ENCODE measurements around the gene SLC6A12.
A peak's percentile ranks its signal among the peaks of the same experiment; 100 is the strongest.
"Not testable (repeated sequence)": the region's sequence is repeated elsewhere in the genome, so short reads cannot be mapped to it uniquely, and the experiment has no call there.

SLC6A12 gene

DNA sequence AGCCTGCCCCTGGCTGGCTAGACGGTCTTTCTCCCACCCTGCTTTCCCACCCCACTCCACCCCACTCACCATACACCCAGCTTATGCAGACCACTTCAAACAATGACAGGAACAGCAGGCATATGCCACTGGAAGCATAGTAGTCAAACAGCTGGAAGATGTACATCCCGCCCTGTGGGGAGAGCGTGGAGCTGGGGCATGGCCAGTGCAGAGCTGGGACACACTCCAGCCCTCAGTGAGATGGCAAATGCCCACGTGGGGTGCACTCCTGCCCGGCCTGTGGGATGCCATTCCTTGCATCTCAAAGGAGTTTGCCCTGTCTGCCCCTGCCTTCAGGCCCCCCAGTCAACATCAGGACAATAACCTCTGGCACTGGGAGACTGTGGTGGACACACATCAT is 18.8 kb downstream of the SLC6A12 start:
- DNase-seq, result no peak

DNA sequence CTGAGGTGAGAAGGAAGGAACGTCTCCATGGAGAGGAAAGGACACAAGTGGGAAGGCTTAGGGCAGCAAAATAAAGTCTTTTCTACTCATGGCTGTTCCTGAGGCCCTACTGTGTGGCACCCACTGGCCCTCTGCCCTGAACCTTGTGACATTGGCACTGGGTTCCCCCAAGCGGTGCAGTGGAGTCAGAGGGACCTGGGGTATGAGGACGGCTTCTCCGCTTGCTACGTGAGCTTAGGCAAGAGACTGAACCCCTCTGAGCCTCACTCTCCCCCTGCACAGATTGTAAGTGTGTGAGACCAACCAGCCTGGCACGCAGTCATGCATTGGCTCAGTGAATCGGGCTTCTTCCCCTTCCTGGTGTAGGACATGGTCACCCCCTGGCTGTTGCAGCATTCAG is 19.7 kb downstream of the SLC6A12 start:
- no peak for DNase-seq

DNA sequence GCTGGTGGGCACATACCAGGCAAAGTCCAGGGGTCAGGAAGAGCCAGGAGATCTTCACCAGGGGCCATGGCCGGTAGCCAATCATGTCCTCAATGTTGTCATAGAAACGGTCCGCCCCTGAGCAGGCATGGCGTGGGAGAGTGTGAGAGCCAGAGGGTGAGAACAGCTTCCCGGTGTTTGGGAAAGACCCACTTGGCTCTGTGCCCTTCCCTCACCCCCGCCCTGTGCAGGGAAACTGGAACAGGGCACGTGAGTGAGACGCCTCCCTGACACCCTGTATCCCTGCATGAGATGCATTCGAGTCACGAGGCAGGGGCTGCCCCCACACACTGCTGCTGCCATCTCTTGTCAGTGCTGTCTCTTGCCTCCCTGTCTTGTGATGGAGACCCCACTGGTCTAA is 20.7 kb downstream of the SLC6A12 start:
- DNase-seq, result no peak

DNA sequence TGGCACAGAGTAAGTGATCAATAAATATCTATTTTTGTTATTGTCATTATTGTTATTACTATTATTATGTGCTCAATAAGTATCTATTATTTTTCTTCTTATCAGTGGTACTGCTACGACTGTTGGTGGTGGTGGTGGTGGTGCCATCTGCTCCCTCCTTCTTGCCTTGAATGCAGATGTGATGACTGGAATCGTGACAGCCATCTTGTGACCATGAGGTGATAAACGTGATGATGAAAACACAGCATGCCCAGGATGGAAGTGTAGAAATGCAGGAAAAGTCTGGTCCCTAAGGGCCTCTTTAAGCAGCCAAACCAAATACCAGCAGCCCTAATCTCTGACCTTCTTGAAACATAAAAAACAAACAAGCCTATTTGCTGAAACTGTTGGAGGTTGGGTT is 22.4 kb downstream of the SLC6A12 start:
- DNase-seq, result no peak

DNA sequence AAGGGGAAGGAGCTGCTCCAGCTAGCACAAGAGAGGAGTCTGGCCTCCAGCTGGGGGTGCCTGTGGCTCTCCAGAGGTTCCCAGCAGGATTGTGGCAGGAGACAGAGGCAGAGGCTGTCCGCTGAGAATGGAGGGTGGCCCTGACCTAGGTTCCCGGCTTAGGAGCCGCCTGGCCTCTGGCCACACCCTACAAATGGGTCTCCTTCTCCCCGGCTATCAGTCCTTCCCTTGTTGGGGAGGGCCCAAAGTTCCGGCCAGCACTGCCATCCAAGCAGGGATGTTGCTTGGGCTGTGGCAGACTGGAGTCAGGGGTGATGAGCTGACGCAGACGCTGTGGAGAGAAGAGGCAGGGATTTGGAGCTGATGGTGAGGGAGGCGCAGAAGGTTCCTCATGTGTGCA is 23.1 kb downstream of the SLC6A12 start:
- no peak for DNase-seq

DNA sequence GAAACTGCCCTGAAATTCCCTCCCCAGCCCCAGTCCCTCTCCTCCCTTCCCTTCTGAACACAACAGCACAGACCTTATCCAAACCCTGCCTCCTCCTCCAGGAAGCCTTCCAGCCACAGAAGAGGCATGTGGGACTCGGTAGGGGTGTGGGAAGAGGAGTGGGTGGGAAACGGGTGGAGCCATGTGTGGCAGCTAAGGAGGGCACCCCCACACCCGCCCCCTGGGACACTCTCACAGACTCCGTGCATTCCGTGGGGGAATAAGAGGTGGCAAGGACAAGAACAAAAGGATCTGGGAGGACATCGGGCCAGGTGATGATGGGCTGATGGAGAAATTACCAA is 24.4 kb downstream of the SLC6A12 start:
- DNase-seq, result no peak

DNA sequence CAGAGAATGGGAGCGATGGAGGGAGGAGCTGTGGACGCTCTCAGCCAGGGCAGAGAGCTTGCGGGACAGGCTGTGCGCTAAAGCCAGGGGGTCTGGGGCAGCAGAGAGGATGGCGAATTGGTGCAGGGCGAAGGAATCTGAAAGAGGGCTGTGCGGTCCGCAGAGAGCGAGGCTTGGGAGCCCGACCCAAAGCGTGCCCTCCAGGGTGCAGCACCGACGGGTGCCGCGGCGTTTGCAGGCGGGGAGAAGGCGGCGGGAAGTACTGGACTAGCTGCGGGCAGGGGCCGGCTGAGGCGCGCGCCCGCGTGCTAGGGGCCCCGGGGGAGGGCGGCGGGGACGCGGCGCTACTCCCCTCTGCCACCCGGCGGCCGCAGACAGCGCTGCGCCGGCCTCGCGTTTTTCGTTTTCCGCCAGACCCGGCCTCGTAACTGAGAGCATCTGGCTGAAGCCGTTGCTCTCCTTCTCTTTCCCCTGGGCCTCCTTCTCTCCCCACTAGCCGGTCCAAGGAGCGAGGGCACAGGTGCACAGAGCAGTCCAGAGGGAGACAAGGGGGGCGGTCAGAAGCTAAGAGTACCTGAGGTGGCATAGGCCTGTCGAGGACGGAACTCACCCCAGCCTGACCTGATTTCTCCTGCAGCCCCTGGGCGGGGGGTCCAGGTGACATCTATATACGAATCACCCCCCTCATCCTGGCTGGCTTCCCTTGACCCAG is 24.9 kb downstream of the SLC6A12 start:
- DNase-seq, result no peak

DNA sequence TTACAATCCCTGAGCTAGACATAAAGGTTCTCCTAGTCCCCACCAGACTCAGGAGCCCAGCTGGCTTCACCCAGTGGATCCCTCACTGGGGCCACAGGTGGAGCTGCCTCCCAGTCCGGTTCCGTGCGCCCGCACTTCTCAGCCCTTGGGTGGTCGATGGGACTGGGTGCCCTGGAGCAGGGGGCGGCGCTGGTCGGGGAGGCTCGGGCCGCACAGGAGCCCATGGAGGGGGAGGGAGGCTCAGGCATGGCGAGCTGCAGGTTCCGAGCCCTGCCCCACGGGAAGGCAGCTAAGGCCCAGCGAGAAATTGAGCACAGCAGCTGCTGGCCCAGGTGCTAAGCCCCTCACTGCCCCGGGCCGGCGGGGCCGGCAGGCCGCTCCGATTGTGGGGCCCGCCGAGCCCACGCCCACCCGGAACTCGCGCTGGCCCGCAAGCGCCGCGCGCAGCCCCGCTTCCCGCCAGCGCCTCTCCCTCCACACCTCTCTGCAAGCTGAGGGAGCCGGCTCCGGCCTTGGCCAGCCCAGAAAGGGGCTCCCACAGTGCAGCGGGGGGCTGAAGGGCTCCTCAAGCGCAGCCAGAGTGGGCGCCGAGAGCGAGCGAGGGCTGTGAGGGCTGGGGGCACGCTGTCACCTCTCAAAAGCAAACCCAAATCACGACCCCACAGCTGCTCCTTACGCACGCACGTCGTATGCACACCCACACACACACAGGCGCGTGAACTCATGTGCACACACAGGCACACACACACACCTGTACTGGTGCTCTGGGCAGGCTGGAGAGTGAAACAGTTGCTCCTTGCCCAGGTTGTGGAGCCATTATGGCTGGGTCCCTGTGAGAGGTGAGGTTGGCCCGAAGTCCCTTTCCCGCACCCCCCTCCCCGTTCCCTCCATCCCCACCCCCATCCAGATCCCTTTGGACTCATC is 25.7 kb downstream of the SLC6A12 start:
- not testable (repeated sequence) for DNase-seq

DNA sequence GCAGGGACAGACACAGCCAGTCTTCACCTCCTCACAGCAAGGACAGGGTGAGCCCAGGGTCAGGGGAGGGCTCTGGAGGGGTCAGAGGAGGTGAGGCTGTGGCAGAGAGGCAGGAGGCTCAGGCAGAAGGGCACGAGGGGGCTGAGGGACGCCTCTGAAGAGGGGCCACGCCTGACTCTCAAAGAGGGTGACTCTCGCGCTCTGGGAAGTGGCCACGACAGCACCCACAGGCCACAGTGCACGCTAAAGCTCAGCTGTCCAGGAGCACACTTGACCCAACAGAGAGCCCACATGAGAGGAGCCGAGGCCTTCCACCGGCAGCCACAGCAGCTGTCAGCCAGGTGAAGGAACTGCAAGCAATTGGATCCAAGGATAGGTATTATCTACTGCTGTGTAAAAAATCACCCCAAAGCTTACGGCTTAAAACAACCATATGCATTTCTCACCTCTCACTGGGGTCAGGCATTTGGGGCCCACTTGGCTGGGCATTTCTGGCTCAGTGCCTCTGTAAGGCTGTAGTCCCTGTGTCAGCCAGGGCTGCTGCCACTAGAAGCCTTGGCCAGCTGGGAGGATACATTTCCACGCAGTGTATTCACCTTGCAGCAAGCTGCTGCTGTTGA is 27.8 kb downstream of the SLC6A12 start:
- no peak for DNase-seq

DNA sequence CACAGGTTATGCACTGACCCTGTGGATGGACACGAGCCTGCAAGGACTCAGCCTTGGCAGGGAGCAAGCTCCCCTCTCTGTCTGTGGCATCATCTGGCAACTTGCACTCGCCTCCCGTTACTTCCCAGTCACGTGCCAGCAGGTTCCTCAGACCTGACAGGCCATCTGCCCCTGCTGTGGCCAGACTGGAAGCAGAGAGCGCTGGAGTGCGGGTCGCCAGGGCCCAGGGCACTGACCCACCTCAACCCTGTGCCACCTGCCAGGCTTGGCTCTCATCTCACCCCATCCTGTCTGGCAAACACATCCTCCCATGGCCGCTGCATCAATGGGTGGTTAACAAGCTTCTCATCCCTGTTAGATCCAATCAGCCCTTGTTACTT is 28.4 kb downstream of the SLC6A12 start:
- DNase-seq, result no peak

DNA sequence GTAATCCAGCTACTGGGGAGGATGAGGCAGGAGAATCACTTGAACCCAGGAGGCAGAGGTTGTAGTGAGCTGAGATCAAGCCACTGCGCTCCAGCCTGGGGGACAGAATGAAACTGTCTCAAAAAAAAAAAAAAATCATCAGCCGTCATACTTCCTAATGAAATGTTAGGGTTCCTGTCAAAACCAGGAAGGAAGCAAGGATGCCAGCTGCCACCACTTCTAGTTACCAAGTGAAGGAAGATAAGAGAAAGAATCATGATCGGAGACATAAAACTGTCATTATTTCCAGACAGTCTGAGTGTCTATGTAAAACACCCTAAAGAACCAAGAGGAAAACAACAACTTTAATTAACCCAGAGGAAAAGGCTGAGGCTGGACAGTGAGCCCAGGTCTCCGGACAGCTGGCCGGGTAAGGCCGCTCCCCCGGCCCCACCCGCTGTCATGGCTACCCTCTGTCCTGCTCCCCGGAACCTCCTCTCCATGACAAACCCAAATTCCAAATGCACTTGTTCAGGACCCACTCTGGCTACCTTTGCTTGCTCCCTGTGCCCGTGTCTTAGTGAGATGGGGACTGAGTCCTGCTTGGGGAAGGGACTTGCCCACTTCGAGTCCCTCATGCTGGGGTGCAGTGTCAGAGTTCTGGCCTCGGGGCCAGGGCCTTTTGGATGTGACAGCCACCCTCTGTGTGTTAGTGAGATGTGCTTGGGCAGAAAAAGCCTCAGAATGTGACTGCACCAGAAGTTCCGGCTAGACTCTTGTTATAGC is 29.0 kb downstream of the SLC6A12 start:
- no peak for DNase-seq

DNA sequence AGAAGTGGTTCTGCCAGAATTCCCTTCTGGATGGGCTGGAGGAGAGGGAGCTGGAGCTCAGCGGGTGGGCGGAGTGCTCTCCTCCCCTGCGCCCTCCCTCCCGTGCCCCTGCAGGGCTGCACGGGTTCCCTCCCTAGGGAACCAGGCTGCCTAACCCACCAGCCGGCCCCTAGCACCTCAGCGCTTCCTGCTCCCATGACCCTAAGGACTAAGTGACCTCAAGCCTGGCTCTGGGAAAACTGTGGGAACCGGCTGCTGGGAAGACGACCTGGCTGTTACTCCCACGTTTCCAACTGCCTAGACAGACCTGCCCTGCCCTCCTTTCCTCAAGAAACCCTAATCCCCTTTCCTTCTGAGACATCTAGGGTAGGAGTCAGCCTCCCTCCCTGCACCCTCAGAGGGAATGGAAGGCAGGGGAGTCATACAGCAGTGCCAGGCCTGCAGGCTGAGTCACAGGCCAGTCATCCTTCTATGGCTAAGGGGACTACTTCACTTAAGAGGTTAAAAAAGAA is 31.5 kb downstream of the SLC6A12 start:
- peak in 1 of 2 experiments; percentile 19 for DNase-seq

DNA sequence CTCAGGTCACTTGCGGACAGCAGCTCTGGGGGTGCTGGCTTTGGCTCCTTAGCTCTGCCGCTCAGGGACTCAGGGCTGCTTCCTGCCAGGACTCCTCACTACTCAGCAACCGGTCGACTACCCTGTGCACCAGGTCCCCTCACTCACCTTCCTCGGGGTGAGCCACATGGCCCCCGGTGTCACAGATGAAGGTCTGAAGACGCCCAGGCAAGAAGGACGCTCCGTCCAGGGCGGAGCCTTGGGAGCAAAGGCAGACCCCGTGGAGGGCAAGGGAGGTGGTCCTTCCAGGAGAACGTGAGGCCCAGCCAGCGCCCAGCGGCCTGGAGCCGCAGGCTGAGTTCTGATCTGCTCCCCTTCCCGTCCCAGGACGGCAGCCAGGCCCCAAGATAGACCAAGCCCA is 32.0 kb downstream of the SLC6A12 start:
- no peak for DNase-seq

DNA sequence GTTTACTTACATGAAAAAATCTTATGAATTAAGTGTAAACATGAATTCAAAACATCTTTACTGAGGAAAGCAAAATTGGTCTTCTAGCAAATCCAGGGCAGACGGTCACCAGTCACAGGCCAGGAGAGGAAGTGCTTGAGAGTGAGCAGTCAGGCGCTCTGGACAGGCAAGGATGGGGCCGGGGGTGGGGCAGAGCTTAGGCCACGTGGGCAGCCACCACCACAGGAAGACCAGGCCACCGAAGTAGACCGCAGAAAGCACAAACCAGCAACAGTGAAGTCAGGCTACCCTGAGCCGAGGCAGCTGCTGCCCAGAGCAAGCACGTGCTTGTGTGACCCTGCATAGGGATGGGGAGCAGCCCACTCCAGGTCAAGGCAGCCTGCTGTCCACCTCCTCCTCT is 33.5 kb downstream of the SLC6A12 start:
- DNase-seq, result no peak

DNA sequence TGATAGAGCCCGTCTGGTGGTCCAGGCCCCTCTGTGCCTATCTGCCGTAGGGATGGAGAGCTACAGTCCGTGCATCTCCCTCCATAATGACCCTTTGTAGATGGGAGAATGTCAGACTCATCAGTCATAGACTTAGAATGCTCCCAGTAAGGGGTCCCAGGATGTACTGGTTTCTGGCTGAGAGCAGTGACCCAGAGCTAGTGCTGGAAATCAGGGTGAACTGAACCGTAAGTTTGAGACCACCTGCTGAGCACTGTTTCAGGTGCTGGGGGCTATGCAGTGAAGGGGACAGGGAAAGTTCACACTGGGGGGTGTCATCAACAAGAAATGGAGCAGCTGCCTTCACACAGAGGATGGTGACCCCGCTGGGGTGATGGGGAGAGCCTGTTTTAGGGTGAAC is 34.1 kb downstream of the SLC6A12 start:
- no peak for DNase-seq

DNA sequence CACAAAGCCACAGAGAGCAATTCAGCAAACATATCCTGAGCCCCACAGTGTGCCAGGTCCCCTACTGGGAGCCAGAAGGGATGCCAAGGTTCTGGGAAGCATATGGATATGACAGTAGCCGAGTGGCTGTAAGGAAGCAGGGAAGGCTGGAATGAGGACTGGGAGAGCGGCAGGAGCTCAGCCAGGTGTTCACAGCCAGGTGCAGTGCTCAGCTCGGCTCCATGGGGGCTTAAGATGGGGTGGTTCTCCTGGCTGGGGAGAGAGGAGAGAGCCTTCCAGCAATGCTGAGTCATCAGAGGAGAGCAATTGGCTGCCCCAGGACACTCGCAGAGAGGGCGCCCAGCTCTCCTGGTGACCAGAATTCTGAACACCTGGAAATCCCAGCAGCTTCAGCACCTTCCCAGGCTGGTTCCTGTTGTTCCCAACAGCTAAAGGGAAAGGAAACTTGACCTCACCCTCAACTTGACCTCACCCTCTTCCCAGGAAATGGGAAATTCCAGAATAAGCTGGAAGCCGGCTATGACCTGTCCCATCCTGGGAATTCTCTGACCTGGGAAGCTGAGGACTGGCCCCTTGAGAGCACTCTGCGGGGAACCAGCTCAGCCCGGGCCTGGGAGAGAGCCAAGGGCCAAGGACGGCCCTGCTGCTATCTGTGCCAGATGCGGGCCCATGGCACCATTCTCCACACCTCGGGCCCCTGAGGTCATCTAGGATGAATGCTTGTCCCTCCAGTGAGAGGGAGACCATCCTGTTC is 34.6 kb downstream of the SLC6A12 start:
- DNase-seq, result no peak

DNA sequence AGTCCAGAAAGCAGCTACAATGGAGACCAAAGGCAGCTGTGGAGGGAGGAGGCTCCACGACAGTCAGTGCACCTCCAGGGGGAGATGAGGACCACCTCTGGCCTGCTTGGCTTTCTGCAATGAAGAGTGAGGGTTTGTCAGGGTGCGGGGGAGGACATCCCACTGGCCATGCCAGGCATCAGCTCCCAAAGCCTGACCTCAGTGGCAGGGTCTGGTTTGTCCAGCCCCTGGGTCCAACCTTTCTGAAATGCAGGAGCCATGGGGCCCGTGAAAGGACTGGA is 35.2 kb downstream of the SLC6A12 start:
- no peak for DNase-seq

DNA sequence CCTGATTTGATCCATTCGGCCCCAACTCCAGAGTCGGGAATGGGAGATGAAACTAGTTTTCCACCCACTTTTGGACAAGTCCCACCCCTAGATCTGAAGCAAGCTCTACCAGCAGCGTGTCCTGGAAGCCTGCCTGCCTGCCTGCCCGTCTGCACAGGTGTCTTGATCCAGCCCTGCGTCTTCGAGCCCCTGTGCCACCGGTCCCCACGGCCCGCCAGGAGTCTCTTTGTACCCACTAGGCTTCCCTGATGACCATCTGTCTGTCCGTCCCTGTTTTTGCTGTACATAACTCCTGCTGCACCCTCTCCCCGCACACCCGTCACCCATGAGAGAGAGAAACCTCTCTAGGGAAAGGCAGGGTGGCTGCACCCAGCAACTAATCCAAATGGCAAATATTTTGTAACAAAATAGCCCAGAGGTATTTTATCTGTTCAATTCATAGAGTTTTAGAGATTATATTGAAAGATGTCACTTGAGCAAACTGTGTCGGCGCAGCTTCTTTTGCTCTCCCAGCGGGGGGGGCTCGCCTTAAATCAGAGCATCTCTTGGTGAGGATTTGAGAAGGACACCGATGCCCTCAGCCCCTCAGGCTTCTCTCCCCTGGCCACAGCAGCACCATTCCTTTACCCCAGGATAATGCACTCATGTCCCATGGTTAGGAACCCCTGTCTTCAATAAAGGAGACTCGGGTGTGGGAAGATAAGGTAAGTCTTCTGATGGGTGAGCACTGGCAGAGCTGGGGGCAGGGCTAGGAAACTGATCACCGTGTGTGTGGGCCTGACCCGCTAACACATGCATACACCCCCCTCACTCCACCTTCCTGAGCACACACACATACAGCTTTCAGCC is 35.8 kb downstream of the SLC6A12 start:
- DNase-seq, result no peak

DNA sequence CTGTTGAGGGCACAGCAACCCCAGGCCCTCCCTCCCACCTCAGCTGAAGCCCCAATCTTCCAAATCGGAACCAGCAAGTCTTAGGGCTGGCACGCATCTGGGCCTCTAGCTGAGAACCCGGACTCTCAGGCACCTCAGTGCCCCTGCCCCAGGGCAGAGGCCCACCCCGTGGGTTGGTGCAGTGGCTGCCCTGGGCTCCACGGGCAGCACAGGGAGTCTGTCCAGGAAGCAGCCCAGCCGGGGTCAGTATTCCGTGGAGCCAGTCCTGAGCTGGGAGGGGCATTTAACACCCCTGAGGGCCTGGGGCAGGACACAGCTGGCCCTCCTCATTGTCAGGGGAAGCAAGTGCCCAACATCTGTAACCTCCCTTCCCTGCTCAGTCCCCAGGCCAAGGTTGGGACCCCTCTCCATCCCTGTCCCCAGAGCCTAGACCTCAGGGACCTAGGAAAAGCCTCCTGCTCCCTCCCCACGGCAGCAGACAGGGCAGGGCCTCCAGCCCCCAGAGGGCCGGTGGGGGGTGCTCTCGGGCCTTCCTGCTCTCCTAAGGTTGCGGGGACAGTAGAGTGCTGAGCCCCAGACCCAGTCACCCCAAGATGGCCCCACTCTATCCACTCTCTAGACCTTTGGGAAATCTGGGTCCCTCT is 36.5 kb downstream of the SLC6A12 start:
- DNase-seq, result no peak

DNA sequence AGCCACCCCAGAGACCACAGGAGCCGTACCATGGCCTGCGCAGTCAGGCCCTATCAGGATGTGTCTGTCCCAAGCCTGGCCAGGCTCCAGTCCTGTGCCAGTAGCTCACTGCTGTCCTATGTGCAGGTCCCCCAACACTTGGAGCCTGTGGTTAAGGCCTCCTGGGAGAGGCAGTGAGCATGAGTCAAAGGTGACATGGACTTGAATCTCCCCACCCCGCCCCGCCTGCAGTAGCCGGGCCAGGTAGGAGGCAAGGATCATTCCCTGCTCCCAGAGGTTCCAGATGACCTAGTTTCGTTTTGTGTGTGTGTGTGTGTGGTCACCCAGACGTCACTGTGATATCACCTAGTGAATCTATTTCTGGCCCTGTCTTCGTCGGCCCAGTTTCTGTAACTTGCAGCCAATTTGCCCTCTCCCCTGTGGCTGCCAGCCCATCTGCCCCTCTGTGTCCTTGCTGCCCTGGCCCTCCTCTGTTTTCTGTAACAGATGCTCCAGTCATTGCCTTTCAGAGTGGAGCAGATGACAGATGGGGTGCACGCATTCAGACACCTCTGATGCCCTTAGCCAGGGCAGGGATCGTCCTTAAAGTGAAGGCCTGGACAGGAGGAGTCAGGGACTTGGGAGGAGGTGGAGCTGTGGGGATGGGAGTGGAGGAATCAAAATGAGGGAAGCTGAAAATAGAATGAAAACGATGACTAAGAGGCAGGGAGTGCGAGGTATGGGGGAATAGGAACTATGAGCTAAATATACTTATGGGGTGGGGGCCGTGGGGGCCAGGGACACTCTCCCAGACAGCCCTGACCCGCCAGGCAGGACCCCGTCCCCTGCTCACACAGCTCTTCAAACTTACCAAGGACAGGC is 37.4 kb downstream of the SLC6A12 start:
- DNase-seq, result no peak
